HG02852 (cell line): Measurements from ENCODE around the gene F13A1.
"Not testable (repeated sequence)": the region's sequence is repeated elsewhere in the genome, so short reads cannot be mapped to it uniquely, and the experiment has no call there.

Source experiments
- ATAC-seq: cut with Tn5 transposase; IDR thresholded peaks from one replicate; pipeline ENCODE4 v1.9.1; 2021; ENCODE audit warnings: mild to moderate bottlenecking, moderate library complexity; ENCODE audit not compliant: unreplicated experiment

Gene F13A1

DNA sequence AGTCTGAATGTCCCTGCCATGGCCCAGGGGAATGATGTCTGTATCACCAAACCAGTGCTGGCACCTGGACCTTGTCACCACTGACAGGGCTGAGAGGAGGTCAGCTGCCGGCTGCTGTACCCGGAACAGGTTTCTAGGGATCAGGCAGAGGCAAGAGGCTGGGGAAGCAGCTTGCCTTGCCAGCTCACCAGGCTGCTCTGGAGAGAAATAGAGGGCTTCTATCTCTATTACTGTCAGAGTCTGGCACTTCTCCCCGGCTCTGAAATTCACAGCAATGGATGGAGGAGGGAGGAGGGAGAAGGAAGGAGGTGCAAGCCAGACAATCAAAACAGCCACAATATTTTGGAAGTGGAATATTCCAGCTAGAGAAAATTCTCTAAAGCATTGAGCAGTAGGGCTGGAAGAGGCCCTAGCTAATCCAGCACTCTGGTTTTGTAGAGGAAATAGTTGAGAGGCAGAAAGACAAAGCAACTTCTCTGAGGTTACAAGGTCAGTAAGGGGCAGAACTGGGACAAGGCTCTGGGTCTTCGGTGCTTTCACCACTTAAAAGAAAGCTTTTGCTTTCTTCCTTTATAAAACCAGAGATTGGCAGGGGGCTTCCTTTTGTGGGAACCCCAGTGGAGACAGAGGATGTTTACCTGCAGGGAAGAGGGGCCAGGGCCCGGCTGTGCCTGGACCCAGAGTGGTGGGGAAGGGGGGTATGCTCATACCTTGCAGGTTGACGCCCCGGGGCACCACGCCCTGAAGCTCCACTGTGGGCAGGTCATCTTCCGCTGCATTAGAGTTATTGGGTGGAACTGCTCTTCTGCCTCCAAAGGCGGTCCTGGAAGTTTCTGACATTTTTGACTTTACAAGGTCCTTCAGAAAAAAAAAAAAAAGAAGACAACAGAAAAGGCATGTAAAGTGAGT lies 2.4 kb downstream of the F13A1 start:
- no peak for ATAC-seq

GRCh38 chr6:6317386-6317785 lies 3.1 kb downstream of the F13A1 start:
- no peak for ATAC-seq

DNA sequence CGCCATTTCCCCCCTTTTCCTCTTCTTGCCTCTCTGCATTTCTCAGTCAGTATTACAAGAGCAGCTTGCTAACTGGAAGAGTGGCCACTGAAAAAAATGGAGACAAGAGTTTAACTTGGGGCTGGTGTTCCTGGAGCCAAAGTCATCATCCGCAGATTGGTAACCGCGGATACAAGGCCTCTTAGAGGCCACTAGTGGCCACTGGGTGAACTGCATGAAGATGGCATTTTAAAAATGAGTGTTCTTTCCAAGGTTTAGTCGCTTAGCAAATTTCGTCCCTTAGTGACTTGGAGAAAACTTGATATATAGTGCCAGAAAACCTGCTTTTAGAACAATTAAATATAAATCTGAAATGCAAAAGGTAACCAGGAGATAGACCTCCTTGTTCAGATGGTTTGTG lies 4.8 kb downstream of the F13A1 start:
- no peak for ATAC-seq

GRCh38 chr6:6314596-6314995 lies 5.9 kb downstream of the F13A1 start:
- ATAC-seq: no peak

GRCh38 chr6:6312901-6313441 lies 7.5 kb downstream of the F13A1 start:
- no peak for ATAC-seq

GRCh38 chr6:6305575-6305974 lies 14.9 kb downstream of the F13A1 start:
- no peak for ATAC-seq

DNA sequence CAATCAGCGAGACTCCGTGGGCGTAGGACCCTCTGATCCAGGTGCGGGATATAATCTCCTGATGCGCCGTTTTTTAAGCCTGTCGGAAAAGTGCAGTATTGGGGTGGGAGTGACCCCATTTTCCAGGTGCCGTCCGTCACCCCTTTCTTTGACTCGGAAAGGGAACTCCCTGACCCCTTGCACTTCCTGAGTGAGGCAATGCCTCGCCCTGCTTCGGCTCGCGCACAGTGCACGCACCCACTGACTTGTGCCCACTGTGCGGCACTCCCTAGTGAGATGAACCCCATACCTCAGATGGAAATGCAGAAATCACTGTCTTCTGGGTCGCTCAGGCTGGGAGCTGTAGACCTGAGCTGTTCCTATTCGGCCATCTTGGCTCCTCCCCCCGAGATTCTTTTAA lies 20.1 kb downstream of the F13A1 start:
- ATAC-seq: not testable (repeated sequence)

DNA sequence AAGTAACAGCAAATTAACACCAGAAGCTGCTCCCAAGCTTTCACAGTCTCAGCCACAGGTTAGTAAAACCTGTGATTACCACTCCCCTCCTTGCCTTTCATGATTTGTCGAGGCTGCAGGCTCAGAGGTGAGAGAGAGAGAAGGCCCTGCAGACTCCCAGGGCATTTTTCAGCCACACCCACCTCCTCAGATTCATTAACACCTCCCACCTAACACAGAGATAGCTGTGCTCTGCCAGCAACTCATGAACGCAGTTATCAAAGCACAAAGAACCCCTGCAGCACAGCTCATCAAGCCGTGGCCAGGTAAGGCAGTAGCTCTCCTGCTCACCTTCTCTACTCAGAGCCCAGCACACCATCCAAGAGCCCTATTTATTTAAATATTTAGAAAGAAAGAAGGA lies 27.1 kb downstream of the F13A1 start:
- no peak for ATAC-seq

GRCh38 chr6:6287415-6287814 lies 33.0 kb downstream of the F13A1 start:
- no peak for ATAC-seq

GRCh38 chr6:6285679-6286078 lies 34.8 kb downstream of the F13A1 start:
- no peak for ATAC-seq

DNA sequence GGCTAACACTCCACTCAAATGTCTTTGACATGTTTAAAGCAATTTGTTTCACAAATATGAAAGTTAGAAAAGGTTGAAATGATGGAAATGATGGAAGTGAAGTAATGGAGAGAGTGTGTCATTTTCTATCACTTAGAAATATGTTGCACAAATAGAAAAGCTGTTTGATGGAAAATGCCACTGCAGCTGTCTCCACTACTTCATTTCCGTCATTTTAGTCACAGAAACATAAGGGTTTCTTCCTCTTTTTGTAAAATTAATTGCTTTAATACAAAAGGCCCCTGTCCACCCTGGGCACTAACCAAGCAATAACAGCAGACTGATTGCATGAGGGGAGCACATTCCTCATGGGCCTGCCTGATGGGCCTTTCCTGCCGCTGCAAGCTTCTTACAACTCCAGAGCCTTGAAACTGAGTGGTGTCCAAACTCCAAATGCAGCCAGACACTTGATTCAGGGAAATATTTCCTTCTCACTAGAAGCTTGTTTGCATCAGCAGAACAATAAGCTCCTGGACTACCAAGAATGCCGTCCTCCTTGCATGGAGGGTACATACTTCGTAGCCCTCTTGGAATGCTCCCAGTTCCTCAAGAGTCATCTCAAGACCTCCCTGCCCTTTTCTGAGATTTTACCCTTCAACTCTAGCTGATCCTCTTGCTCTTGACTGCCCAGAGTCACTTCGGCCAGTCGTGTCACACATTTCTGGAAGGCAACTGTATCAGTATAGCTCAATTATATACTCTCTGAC lies 36.1 kb downstream of the F13A1 start:
- no peak for ATAC-seq

DNA sequence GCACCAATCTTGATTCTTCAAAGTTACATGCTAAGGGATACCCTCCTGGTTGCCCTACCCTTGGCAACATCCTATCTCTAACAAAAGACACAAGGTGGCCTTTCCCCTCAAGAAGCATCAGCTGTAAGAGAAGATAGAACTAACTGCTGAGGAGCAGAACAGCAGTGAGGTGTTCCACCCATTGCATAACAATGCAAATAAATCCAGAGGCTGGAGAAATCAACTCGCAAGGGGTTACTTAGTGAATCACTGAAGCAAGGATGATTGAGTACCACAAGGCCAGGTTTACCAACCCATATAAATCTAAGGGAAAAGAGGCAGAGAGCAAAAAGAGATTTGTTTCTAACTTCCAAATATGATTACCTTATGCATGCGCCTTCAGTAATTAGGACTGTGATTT lies 36.7 kb downstream of the F13A1 start:
- no peak for ATAC-seq

DNA sequence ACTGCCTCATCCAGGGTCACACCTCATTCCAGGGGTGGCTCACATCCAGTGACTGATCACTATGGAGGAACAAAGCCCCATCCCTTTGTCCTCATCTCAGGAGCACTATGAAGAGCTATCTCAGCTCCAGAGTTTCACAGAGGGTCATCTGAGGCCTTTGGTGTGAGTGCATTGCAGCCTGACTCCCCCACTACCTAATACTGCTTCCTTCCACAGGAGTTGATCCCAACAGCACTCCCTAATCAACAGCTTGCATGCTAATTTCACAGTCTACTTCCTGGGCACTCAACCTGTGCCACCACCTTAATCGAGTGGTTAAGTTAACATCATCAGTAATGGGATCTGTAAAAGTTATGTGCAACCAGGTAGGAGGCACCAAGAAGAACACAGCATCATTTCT lies 37.7 kb downstream of the F13A1 start:
- no peak for ATAC-seq

DNA sequence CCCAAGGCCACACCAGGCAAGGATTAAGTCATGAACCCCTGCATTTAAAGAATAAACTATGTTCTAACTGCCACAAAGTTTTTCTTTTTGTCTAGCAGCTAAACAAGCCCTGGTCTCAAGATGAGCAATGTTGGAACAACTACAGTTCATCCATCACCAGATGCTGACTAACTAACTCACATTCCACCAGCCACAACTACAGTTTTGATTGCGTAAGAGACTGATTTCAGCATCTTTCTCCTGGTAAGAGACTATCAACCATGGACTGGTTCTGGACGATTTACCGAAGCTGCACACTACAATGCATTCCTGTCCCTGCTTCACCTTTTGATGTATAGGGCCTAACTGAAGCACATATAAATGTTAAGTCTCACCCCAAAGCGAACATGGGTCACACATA lies 43.0 kb downstream of the F13A1 start:
- no peak for ATAC-seq

DNA sequence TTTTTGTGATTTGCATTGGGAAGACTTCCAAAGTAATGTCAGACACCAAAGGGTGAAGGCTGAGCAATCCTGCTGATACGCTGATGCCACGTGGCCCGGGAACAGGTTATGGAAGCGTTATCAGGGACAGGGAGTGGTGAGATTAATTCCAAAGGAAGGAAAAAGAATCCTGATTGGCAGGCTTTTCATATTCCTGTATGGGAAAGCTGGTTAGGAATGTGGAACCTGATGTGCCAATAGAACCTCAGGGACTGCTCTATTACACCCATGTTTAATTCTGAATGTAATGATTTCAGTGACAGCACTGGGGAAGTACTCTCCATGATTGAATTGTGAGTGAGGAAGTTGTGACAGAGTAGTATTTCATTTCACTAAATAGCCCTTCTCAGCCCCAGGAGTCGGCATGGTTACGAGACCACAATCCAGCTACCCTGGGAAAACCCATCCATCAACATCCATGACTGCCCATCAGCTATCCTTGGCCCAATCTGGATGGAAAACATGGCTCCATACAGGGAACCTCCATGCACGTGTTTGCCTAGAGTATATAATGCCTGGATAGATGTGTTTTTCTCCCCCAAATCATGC lies 49.4 kb downstream of the F13A1 start:
- ATAC-seq: no peak

DNA sequence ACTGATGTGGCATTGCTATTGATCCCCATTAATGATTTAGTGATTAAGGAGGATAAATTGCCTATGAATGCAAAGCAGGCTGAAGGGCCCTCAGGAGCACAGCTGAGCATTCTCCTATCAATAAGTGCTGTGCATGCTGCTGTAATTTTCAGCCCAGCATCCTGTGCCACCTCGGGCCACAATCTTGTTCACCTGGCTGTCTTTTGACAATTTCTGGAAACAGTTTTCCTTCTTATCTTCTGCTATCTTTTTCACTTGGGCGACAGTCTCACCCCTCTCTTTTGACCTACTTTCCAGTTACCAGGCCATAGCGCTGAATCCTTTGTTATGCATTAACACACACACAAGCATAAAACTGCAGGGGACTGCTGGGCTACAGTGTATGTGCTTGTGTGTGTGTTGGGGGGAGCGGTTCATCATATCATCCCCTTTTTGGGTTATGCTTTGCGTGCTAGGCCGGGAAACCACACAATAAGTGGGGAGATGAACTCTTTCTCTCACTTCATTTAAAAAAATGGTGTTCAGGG lies 60.2 kb downstream of the F13A1 start:
- ATAC-seq: no peak

GRCh38 chr6:6256886-6257285 lies 63.6 kb downstream of the F13A1 start:
- no peak for ATAC-seq

DNA sequence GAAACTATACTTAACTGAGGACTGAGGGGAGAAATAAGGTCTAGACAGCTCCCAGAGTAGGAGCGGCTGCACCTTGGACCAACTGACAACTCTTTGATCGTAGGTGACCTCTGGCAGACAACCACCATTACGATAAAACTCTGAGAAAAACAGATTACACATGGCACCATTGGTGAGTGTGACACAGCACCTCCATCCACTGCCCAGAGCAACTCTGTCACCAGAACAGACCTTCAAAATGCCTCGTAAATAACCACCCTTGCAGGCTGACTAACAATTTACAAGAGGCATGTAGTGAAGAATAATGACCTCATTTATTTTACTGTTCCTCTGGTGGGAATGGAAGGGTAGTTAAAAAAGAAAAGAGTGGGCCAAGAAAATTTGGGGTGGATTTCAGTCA lies 64.2 kb downstream of the F13A1 start:
- ATAC-seq: no peak

GRCh38 chr6:6251555-6252280 lies 68.7 kb downstream of the F13A1 start:
- no peak for ATAC-seq

- ATAC-seq: no peak
Observed at GRCh38 chr6:6248651-6249050, 71.8 kb downstream of the F13A1 start.

DNA sequence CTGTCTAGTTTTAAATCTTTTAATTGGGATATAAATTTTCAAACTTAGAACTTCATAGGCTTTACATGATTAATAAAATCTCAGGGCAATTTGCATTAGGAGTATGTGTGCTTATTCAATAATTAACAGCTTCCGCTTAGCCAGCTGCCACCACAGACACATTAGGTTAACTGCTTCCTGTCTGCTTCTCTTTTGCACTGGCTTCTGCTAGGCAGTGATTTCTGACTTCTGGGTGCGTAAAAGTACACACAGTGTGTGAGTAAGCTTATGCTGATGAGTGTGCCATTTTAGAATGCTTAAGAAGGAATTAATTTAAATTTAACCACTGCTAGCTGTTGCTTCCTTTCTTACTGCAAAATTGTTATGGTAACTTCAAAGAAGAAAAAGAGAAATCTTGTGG lies 73.9 kb downstream of the F13A1 start:
- ATAC-seq: peak; percentile 61
